K562 (cell line): ENCODE measurements around the gene PHC3. TPM values are rescaled to one million over a fixed set of nuclear protein-coding genes. Genes with fewer than 3 reads are reported as not detected.
A peak's percentile ranks its signal among the peaks of the same experiment; 100 is the strongest.

ENCODE experiments used
- ARNT ChIP-seq, 2 experiments: fragments of 450-650 bp; IDR thresholded peaks; 2 replicates each; pipeline ENCODE4 v1.6.1; 2016; ENCODE audit warnings: mild to moderate bottlenecking in 1 of 2
- FOXJ3 ChIP-seq: sonication (generic); formaldehyde crosslinking; IDR thresholded peaks from 2 replicates; pipeline ENCODE4 v1.4.0; 2020; ENCODE audit warnings: mild to moderate bottlenecking, missing genetic modification reagents
- KLF16 ChIP-seq: IDR thresholded peaks from 2 replicates; pipeline ENCODE4 v1.6.1; 2016; ENCODE audit warnings: antibody characterized with exemption
- MYBL2 ChIP-seq, 2 experiments: fragments of 450-650 bp in 1 of 2; sonication (generic) in 1 of 2; formaldehyde crosslinking in 1 of 2; IDR thresholded peaks; 2 replicates each; pipeline versions ENCODE4 v1.6.1 to v1.8.1; 2017 to 2022; ENCODE audit warnings: borderline replicate concordance in 1 of 2, inconsistent platforms in 1 of 2, low read depth in 1 of 2, mild to moderate bottlenecking in 1 of 2, missing genetic modification reagents in 1 of 2, moderate library complexity in 1 of 2
- NCOA1 ChIP-seq: fragments of 450-650 bp; IDR thresholded peaks from 2 replicates; pipeline ENCODE4 v1.6.1; 2016; ENCODE audit warnings: low read depth
- NFIX ChIP-seq: fragments of 250-450 bp; sonication (Bioruptor Pico); IDR thresholded peaks from 2 replicates; pipeline ENCODE4 v1.4.0; 2020; ENCODE audit warnings: low read depth, mild to moderate bottlenecking, moderate library complexity
- POLR2AphosphoS5 ChIP-seq: IDR thresholded peaks from 2 replicates; pipeline ENCODE4 v1.6.1; 2011; ENCODE audit warnings: mild to moderate bottlenecking, low read depth, low read length, moderate library complexity; ENCODE audit not compliant: control insufficient read depth, insufficient read depth
- PURB ChIP-seq: sonication (generic); formaldehyde crosslinking; IDR thresholded peaks from 2 replicates; pipeline ENCODE4 v1.9.0; 2021; ENCODE audit warnings: low read depth, mild to moderate bottlenecking, missing genetic modification reagents
- RBM22 ChIP-seq: fragments of 200-400 bp; formaldehyde crosslinking; IDR thresholded peaks from 2 replicates; pipeline ENCODE4 v1.6.1; 2018; ENCODE audit warnings: low read length, low read depth; ENCODE audit not compliant: poor library complexity, severe bottlenecking
- ZKSCAN3 ChIP-seq: fragments of 250-450 bp; sonication (Bioruptor Pico); IDR thresholded peaks from 2 replicates; pipeline ENCODE4 v1.4.0; 2020
- ZKSCAN8 ChIP-seq: fragments of 200-800 bp; sonication (Bioruptor generic); IDR thresholded peaks from 2 replicates; pipeline ENCODE4 v1.6.1; 2016; ENCODE audit warnings: missing genetic modification characterization, missing compliant biosample characterization
- polyA plus RNA-seq, 8 experiments: library from polyadenylated mRNA; depleted of rRNA in 4 of 8; stranded (reverse) in 5 of 8; unstranded in 3 of 8; fragments of >200 nt; fragmentation: Nextera tagmentation in 2 of 8; fragmentation: Illumina TruSeq in 1 of 8; extraction: Ambion mirVana in 2 of 8; extraction: Trizol in 1 of 8; gene quantifications; 2 replicates each; pipeline versions ENCODE4 v1.2.1 to v1.2.3, GENCODE V29; 2011 to 2014; ENCODE audit warnings: inconsistent platforms in 1 of 8, missing spikeins in 1 of 8
- total RNA-seq, 7 experiments: library from RNA; depleted of rRNA in 6 of 7; stranded (reverse); fragments of >200 nt in 6 of 7; fragmentation: Illumina TruSeq in 2 of 7; extraction: Trizol in 2 of 7; gene quantifications; 2 replicates each; pipeline versions ENCODE4 v1.2.1 to v1.2.3, GENCODE V29; 2011 to 2021; ENCODE audit warnings: low replicate concordance in 1 of 7
- TF ChIP-seq, protein P1 (sequence below): fragments of 250-450 bp; sonication (Bioruptor Pico); IDR thresholded peaks from 2 replicates; pipeline ENCODE4 v1.5.1; 2021; ENCODE audit warnings: mild to moderate bottlenecking
- TF ChIP-seq, protein P2 (sequence below): fragments of 450-650 bp; formaldehyde crosslinking; conservative IDR thresholded peaks from 2 replicates; pipeline ENCODE4 v1.4.0; 2022; ENCODE audit warnings: mild to moderate bottlenecking, missing genetic modification characterization
- TF ChIP-seq, protein P3 (sequence below), 2 experiments: fragments of 450-650 bp; IDR thresholded peaks; 2 replicates each; pipeline ENCODE4 v1.6.1; 2018; ENCODE audit warnings: mild to moderate bottlenecking in 2 of 2, low read depth in 1 of 2; ENCODE audit not compliant: partially characterized antibody in 2 of 2
- TF ChIP-seq, protein P4 (sequence below), 2 experiments: fragments of 150-350 bp in 1 of 2; IDR thresholded peaks; 2 replicates each; pipeline ENCODE4 v1.6.1; 2012 to 2016; ENCODE audit warnings: low read depth in 2 of 2, low read length in 2 of 2, mild to moderate bottlenecking in 1 of 2, moderate library complexity in 1 of 2
- TF ChIP-seq, protein P5 (sequence below): fragments of 250-450 bp; sonication (Bioruptor Pico); IDR thresholded peaks from 2 replicates; pipeline ENCODE4 v1.5.0; 2021

PHC3 gene
- total and polyA plus RNA-seq, 9 of the 15 experiments (the other 6 are each of a cell fraction or from before 2014, with no cell fraction given): 3.1 to 21.6 (median 10.5) TPM

DNA sequence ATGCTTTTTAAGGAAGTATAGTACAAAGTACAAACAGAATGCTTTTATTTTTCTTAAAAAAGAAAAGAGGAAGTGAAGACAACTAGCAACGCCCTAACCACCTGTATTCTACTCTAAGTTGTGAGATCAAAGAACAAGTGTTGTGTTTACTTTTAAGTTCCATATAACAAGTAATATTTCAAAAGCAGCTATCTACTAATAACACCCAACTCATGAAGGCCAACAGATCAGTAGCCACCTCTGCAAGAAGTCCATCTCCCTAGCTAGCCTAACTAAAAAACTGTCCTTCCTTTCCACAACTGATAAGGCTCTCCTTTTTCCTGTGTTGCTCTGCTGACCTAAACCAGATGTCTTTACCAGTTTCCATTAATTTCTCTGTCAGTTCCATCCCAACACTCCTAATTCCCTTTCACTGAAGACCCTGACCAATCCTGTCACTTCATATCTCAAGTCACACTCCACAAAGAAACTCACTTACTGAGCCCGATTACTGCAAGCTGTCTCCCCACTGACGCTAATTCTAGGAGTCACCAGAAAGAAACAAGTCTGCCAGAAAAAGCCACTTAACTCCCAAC lies 26.9 kb downstream of the PHC3 start (continued):
- TF ChIP-seq, protein P1, sequence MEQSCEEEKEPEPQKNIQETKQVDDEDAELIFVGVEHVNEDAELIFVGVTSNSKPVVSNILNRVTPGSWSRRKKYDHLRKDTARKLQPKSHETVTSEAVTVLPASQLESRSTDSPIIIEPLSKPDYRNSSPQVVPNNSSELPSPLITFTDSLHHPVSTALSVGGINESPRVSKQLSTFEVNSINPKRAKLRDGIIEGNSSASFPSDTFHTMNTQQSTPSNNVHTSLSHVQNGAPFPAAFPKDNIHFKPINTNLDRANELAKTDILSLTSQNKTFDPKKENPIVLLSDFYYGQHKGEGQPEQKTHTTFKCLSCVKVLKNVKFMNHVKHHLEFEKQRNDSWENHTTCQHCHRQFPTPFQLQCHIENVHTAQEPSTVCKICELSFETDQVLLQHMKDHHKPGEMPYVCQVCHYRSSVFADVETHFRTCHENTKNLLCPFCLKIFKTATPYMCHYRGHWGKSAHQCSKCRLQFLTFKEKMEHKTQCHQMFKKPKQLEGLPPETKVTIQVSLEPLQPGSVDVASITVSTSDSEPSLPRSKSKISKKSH (CRISPR knock-in tag): no peak
- TF ChIP-seq NFIX (CRISPR knock-in tag): no peak
- TF ChIP-seq ZKSCAN8: 0 out of 2 replicates have a peak, but pooled peaks have one; percentile 30
- TF ChIP-seq ZKSCAN3: no peak
- no peak for TF ChIP-seq KLF16
- TF ChIP-seq FOXJ3: no peak
- no peak for TF ChIP-seq RBM22
- TF ChIP-seq ARNT (IDR thresholded peaks at IDR 0.05): no peak
- no peak for TF ChIP-seq NCOA1
- TF ChIP-seq, protein P2, sequence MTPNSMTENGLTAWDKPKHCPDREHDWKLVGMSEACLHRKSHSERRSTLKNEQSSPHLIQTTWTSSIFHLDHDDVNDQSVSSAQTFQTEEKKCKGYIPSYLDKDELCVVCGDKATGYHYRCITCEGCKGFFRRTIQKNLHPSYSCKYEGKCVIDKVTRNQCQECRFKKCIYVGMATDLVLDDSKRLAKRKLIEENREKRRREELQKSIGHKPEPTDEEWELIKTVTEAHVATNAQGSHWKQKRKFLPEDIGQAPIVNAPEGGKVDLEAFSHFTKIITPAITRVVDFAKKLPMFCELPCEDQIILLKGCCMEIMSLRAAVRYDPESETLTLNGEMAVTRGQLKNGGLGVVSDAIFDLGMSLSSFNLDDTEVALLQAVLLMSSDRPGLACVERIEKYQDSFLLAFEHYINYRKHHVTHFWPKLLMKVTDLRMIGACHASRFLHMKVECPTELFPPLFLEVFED (CRISPR knock-in tag): no peak
- TF ChIP-seq POLR2AphosphoS5: no peak
- no peak for TF ChIP-seq MYBL2 (IDR thresholded peaks at IDR 0.05; ENCODE audit: low read depth)
- no peak for TF ChIP-seq MYBL2 (CRISPR knock-in tag; IDR thresholded peaks at IDR 0.05; ENCODE audit: borderline replicate concordance)
- TF ChIP-seq, protein P3, sequence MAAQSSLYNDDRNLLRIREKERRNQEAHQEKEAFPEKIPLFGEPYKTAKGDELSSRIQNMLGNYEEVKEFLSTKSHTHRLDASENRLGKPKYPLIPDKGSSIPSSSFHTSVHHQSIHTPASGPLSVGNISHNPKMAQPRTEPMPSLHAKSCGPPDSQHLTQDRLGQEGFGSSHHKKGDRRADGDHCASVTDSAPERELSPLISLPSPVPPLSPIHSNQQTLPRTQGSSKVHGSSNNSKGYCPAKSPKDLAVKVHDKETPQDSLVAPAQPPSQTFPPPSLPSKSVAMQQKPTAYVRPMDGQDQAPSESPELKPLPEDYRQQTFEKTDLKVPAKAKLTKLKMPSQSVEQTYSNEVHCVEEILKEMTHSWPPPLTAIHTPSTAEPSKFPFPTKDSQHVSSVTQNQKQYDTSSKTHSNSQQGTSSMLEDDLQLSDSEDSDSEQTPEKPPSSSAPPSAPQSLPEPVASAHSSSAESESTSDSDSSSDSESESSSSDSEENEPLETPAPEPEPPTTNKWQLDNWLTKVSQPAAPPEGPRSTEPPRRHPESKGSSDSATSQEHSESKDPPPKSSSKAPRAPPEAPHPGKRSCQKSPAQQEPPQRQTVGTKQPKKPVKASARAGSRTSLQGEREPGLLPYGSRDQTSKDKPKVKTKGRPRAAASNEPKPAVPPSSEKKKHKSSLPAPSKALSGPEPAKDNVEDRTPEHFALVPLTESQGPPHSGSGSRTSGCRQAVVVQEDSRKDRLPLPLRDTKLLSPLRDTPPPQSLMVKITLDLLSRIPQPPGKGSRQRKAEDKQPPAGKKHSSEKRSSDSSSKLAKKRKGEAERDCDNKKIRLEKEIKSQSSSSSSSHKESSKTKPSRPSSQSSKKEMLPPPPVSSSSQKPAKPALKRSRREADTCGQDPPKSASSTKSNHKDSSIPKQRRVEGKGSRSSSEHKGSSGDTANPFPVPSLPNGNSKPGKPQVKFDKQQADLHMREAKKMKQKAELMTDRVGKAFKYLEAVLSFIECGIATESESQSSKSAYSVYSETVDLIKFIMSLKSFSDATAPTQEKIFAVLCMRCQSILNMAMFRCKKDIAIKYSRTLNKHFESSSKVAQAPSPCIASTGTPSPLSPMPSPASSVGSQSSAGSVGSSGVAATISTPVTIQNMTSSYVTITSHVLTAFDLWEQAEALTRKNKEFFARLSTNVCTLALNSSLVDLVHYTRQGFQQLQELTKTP (IDR thresholded peaks at IDR 0.05; ENCODE audit: low read depth in 1 of 2, partially characterized antibody in 2 of 2): peak in 1 of 2 experiments; percentile 46
- no peak for TF ChIP-seq PURB (CRISPR knock-in tag)
- TF ChIP-seq, protein P4, sequence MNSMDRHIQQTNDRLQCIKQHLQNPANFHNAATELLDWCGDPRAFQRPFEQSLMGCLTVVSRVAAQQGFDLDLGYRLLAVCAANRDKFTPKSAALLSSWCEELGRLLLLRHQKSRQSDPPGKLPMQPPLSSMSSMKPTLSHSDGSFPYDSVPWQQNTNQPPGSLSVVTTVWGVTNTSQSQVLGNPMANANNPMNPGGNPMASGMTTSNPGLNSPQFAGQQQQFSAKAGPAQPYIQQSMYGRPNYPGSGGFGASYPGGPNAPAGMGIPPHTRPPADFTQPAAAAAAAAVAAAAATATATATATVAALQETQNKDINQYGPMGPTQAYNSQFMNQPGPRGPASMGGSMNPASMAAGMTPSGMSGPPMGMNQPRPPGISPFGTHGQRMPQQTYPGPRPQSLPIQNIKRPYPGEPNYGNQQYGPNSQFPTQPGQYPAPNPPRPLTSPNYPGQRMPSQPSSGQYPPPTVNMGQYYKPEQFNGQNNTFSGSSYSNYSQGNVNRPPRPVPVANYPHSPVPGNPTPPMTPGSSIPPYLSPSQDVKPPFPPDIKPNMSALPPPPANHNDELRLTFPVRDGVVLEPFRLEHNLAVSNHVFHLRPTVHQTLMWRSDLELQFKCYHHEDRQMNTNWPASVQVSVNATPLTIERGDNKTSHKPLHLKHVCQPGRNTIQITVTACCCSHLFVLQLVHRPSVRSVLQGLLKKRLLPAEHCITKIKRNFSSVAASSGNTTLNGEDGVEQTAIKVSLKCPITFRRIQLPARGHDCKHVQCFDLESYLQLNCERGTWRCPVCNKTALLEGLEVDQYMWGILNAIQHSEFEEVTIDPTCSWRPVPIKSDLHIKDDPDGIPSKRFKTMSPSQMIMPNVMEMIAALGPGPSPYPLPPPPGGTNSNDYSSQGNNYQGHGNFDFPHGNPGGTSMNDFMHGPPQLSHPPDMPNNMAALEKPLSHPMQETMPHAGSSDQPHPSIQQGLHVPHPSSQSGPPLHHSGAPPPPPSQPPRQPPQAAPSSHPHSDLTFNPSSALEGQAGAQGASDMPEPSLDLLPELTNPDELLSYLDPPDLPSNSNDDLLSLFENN (IDR thresholded peaks at IDR 0.05; ENCODE audit: low read depth in 2 of 2, low read length in 2 of 2): no peak
- TF ChIP-seq, protein P5, sequence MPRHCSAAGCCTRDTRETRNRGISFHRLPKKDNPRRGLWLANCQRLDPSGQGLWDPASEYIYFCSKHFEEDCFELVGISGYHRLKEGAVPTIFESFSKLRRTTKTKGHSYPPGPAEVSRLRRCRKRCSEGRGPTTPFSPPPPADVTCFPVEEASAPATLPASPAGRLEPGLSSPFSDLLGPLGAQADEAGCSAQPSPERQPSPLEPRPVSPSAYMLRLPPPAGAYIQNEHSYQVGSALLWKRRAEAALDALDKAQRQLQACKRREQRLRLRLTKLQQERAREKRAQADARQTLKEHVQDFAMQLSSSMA (CRISPR knock-in tag): no peak
